ENCODE data around the gene ITPR1.

ITPR1 gene

GRCh38 chr3:4864503-4864902 is 371.4 kb downstream of the ITPR1 start:
- no peak for DNase-seq (ENCODE audit: extremely low read depth in 1 of 2, low read depth in 1 of 2)

- no peak for DNase-seq (ENCODE audit: extremely low read depth in 1 of 2, low read depth in 1 of 2)
Measured at GRCh38 chr3:4865714-4866113, 372.6 kb downstream of the ITPR1 start.

GRCh38 chr3:4866866-4867265 is 373.7 kb downstream of the ITPR1 start:
- DNase-seq (ENCODE audit: extremely low read depth in 1 of 2, low read depth in 1 of 2) = no peak

GRCh38 chr3:4877173-4877787 is 384.1 kb downstream of the ITPR1 start:
- DNase-seq (ENCODE audit: extremely low read depth in 1 of 2, low read depth in 1 of 2) = no peak

- DNase-seq (ENCODE audit: extremely low read depth in 1 of 2, low read depth in 1 of 2) = no peak
Measured at GRCh38 chr3:4880850-4881249, 387.7 kb downstream of the ITPR1 start.

GRCh38 chr3:4882548-4882947 is 389.4 kb downstream of the ITPR1 start:
- no peak for DNase-seq (ENCODE audit: extremely low read depth in 1 of 2, low read depth in 1 of 2)

- DNase-seq (ENCODE audit: extremely low read depth in 1 of 2, low read depth in 1 of 2) = no peak
Measured at GRCh38 chr3:4883011-4883410, 389.9 kb downstream of the ITPR1 start.

- no peak for DNase-seq (ENCODE audit: extremely low read depth in 1 of 2, low read depth in 1 of 2)
Measured at GRCh38 chr3:4884888-4885287, 391.7 kb downstream of the ITPR1 start.

GRCh38 chr3:4885316-4885715 is 392.2 kb downstream of the ITPR1 start:
- DNase-seq (ENCODE audit: extremely low read depth in 1 of 2, low read depth in 1 of 2) = no peak

GRCh38 chr3:4886448-4886847 is 393.3 kb downstream of the ITPR1 start:
- no peak for DNase-seq (ENCODE audit: extremely low read depth in 1 of 2, low read depth in 1 of 2)

- DNase-seq (ENCODE audit: extremely low read depth in 1 of 2, low read depth in 1 of 2) = no peak
Measured at GRCh38 chr3:4887177-4887576, 394.0 kb downstream of the ITPR1 start.

- DNase-seq (ENCODE audit: extremely low read depth in 1 of 2, low read depth in 1 of 2) = no peak
Measured at GRCh38 chr3:4888913-4889846, 396.0 kb downstream of the ITPR1 start.

- DNase-seq (ENCODE audit: extremely low read depth in 1 of 2, low read depth in 1 of 2) = no peak
Measured at GRCh38 chr3:4889896-4890295, 396.7 kb downstream of the ITPR1 start.

GRCh38 chr3:4894891-4895530 is 401.9 kb downstream of the ITPR1 start:
- DNase-seq (ENCODE audit: extremely low read depth in 1 of 2, low read depth in 1 of 2) = no peak

- DNase-seq (ENCODE audit: extremely low read depth in 1 of 2, low read depth in 1 of 2) = no peak
Measured at GRCh38 chr3:4895838-4896237, 402.7 kb downstream of the ITPR1 start.
